Measurements from ENCODE around the gene HOXA3. TPM values are rescaled to one million over a fixed set of nuclear protein-coding genes. Genes with fewer than 3 reads are reported as not detected.

HOXA3 gene
- total and polyA plus RNA-seq, 5 donors from 2014 or later, result 0.13 TPM; not detected in 4

GRCh38 chr7:27116962-27117886, 35.2 kb downstream of the HOXA3 start:
- DNase-seq (no peak), ATAC-seq (ENCODE audit: low read depth in 2 of 2) (no peak)
- Mint-ChIP-seq H3K36me3 (no peaks in the 10 kb centered on the region), H3K27ac (no peak overlapping the region), H3K27me3 (peaks cover 20% of the 10 kb centered on the region), H3K9me3 (no peaks in the 10 kb centered on the region), H3K4me3 (no peak overlapping the region), H3K4me1 (no peaks in the 10 kb centered on the region)
- no peaks in the 10 kb centered on the region for H3K4me1 ChIP-seq (ENCODE audit: control insufficient read depth, insufficient read depth, low read length, poor library complexity, severe bottlenecking)
- no peak overlapping the region for H3K27ac ChIP-seq (ENCODE audit: insufficient read depth, low read length, poor library complexity, severe bottlenecking)
- H3K27me3 ChIP-seq (ENCODE audit: control insufficient read depth, insufficient read depth, low read length), result no peaks in the 10 kb centered on the region
- H3K36me3 ChIP-seq (ENCODE audit: control insufficient read depth, insufficient read depth, low read length), result no peaks in the 10 kb centered on the region
- no peak overlapping the region for H3K4me3 ChIP-seq (ENCODE audit: low read depth, low read length)
- no peaks in the 10 kb centered on the region for H3K9me3 ChIP-seq (ENCODE audit: control insufficient read depth in 2 of 2, low read length in 2 of 2)

- Histone ChIP-seq H3K9me3 (ENCODE audit: control insufficient read depth in 2 of 2, low read length in 2 of 2) (no peaks in the 10 kb centered on the region), H3K27me3 (ENCODE audit: control insufficient read depth, insufficient read depth, low read length) (no peaks in the 10 kb centered on the region), H3K4me1 (ENCODE audit: control insufficient read depth, insufficient read depth, low read length, poor library complexity, severe bottlenecking) (no peaks in the 10 kb centered on the region), H3K27ac (ENCODE audit: insufficient read depth, low read length, poor library complexity, severe bottlenecking) (no peak overlapping the region), H3K36me3 (ENCODE audit: control insufficient read depth, insufficient read depth, low read length) (no peaks in the 10 kb centered on the region), H3K4me3 (ENCODE audit: low read depth, low read length) (no peak overlapping the region)
- Mint-ChIP-seq H3K27ac (no peak overlapping the region), H3K4me1 (no peaks in the 10 kb centered on the region), H3K4me3 (no peak overlapping the region), H3K9me3 (no peaks in the 10 kb centered on the region), H3K27me3 (peaks cover 24% of the 10 kb centered on the region), H3K36me3 (no peaks in the 10 kb centered on the region)
- DNase-seq (no peak), ATAC-seq (ENCODE audit: low read depth in 2 of 2) (no peak)
Observed at GRCh38 chr7:27116031-27116961, 36.1 kb downstream of the HOXA3 start.

GRCh38 chr7:27115221-27116026, 37.0 kb downstream of the HOXA3 start:
- no peaks in the 10 kb centered on the region for H3K27me3 ChIP-seq (ENCODE audit: control insufficient read depth, insufficient read depth, low read length)
- no peaks in the 10 kb centered on the region for H3K9me3 ChIP-seq (ENCODE audit: control insufficient read depth in 2 of 2, low read length in 2 of 2)
- H3K36me3 Mint-ChIP-seq, result no peaks in the 10 kb centered on the region
- DNase-seq (no peak), ATAC-seq (ENCODE audit: low read depth in 2 of 2) (no peak)
- no peaks in the 10 kb centered on the region for H3K4me1 ChIP-seq (ENCODE audit: control insufficient read depth, insufficient read depth, low read length, poor library complexity, severe bottlenecking)
- no peak overlapping the region for H3K4me3 ChIP-seq (ENCODE audit: low read depth, low read length)
- H3K27ac ChIP-seq (ENCODE audit: insufficient read depth, low read length, poor library complexity, severe bottlenecking), result no peak overlapping the region
- H3K4me3 Mint-ChIP-seq, result no peak overlapping the region
- H3K27me3 Mint-ChIP-seq, result peaks cover 24% of the 10 kb centered on the region
- no peak overlapping the region for H3K27ac Mint-ChIP-seq
- H3K9me3 Mint-ChIP-seq, result no peaks in the 10 kb centered on the region
- H3K36me3 ChIP-seq (ENCODE audit: control insufficient read depth, insufficient read depth, low read length), result no peaks in the 10 kb centered on the region
- no peaks in the 10 kb centered on the region for H3K4me1 Mint-ChIP-seq

- H3K9me3 ChIP-seq (ENCODE audit: control insufficient read depth in 2 of 2, low read length in 2 of 2), result no peaks in the 10 kb centered on the region
- DNase-seq, result no peak
- H3K4me1 Mint-ChIP-seq, result no peaks in the 10 kb centered on the region
Observed at GRCh38 chr7:27114881-27115220, 37.5 kb downstream of the HOXA3 start.

GRCh38 chr7:27113991-27114769, 38.2 kb downstream of the HOXA3 start:
- DNase-seq, result no peak
- no peak for ATAC-seq (ENCODE audit: low read depth in 2 of 2)
- Mint-ChIP-seq H3K4me1 (no peaks in the 10 kb centered on the region), H3K27me3 (peaks cover 27% of the 10 kb centered on the region), H3K9me3 (no peaks in the 10 kb centered on the region), H3K4me3 (no peak overlapping the region), H3K27ac (no peak overlapping the region), H3K36me3 (no peaks in the 10 kb centered on the region)
- Histone ChIP-seq H3K36me3 (ENCODE audit: control insufficient read depth, insufficient read depth, low read length) (no peaks in the 10 kb centered on the region), H3K27me3 (ENCODE audit: control insufficient read depth, insufficient read depth, low read length) (no peaks in the 10 kb centered on the region), H3K27ac (ENCODE audit: insufficient read depth, low read length, poor library complexity, severe bottlenecking) (no peak overlapping the region), H3K4me3 (ENCODE audit: low read depth, low read length) (no peak overlapping the region), H3K4me1 (ENCODE audit: control insufficient read depth, insufficient read depth, low read length, poor library complexity, severe bottlenecking) (no peaks in the 10 kb centered on the region), H3K9me3 (ENCODE audit: control insufficient read depth in 2 of 2, low read length in 2 of 2) (no peaks in the 10 kb centered on the region)

More at GRCh38 chr7:27114881-27115220, 37.5 kb downstream of the HOXA3 start:
- no peaks in the 10 kb centered on the region for H3K36me3 Mint-ChIP-seq
- H3K4me1 ChIP-seq (ENCODE audit: control insufficient read depth, insufficient read depth, low read length, poor library complexity, severe bottlenecking), result no peaks in the 10 kb centered on the region
- no peak for ATAC-seq (ENCODE audit: low read depth in 2 of 2)
- H3K4me3 ChIP-seq (ENCODE audit: low read depth, low read length), result no peak overlapping the region
- no peaks in the 10 kb centered on the region for H3K36me3 ChIP-seq (ENCODE audit: control insufficient read depth, insufficient read depth, low read length)
- no peaks in the 10 kb centered on the region for H3K27me3 ChIP-seq (ENCODE audit: control insufficient read depth, insufficient read depth, low read length)
- no peak overlapping the region for H3K4me3 Mint-ChIP-seq
- H3K27ac ChIP-seq (ENCODE audit: insufficient read depth, low read length, poor library complexity, severe bottlenecking), result no peak overlapping the region
- H3K9me3 Mint-ChIP-seq, result no peaks in the 10 kb centered on the region
- H3K27ac Mint-ChIP-seq, result no peak overlapping the region
- peaks cover 26% of the 10 kb centered on the region for H3K27me3 Mint-ChIP-seq

DNA sequence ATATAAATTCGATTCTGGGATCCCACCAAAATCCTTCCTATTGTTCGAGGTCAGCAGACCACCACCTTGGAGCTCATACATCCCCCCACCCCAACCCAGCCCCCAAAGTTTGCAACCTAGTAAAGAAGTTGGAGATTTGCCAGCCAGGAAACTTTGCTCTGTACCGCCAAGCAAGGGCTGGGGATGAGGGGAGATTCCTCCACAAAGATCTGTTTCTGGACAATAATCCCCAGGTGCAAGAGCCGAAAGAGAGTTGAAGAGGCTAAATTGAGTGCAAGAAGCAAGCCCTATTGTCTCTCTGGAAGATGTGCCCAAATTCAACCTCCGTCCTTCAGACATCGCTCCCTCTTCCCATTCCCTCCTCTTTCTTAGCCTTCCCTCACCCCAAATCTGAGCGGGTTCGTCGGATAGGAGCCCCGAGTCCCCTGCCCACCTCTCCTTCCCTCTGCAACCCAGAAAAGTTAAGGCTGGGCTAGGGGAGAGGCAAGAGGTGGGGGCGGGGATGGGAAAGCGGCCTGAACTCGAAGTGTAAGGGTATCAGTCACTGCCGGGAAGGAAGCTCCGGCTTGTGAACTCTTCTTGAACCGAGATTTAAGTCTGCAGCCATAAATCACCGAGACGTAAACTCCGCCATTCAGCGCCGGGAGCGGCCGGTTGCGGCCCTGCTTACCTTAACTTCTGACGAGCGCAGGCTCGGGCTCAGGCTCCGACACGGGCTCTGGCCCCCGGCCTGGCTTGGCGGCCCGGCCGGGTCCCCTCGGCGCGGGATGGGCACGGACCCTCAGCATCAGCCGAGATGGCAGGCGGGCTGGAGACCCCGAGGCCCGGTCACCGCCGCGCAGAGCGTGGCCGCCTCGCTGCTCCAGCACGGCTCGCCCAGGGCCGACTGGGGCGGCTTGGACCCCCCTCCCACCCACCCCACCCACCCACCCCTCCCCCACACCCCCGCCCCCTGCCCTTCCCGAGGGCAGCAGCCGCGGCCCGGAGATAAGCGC, 39.1 kb downstream of the HOXA3 start:
- no peaks in the 10 kb centered on the region for H3K4me1 ChIP-seq (ENCODE audit: control insufficient read depth, insufficient read depth, low read length, poor library complexity, severe bottlenecking)
- Mint-ChIP-seq H3K27me3 (peaks cover 21% of the 10 kb centered on the region), H3K4me1 (no peaks in the 10 kb centered on the region), H3K27ac (no peak overlapping the region), H3K4me3 (no peak overlapping the region), H3K9me3 (peaks cover 0 to 2% (median 0%) of the 10 kb centered on the region in 7 donors), H3K36me3 (no peaks in the 10 kb centered on the region)
- H3K27ac ChIP-seq (ENCODE audit: insufficient read depth, low read length, poor library complexity, severe bottlenecking), result no peak overlapping the region
- ATAC-seq (ENCODE audit: low read depth in 2 of 2) (no peak), DNase-seq (no peak)
- no peaks in the 10 kb centered on the region for H3K27me3 ChIP-seq (ENCODE audit: control insufficient read depth, insufficient read depth, low read length)
- H3K4me3 ChIP-seq (ENCODE audit: low read depth, low read length), result no peak overlapping the region
- H3K9me3 ChIP-seq (ENCODE audit: control insufficient read depth in 2 of 2, low read length in 2 of 2), result no peaks in the 10 kb centered on the region
- no peaks in the 10 kb centered on the region for H3K36me3 ChIP-seq (ENCODE audit: control insufficient read depth, insufficient read depth, low read length)
